ENCODE data around the gene AGMO.

- TF ChIP-seq, protein P1, sequence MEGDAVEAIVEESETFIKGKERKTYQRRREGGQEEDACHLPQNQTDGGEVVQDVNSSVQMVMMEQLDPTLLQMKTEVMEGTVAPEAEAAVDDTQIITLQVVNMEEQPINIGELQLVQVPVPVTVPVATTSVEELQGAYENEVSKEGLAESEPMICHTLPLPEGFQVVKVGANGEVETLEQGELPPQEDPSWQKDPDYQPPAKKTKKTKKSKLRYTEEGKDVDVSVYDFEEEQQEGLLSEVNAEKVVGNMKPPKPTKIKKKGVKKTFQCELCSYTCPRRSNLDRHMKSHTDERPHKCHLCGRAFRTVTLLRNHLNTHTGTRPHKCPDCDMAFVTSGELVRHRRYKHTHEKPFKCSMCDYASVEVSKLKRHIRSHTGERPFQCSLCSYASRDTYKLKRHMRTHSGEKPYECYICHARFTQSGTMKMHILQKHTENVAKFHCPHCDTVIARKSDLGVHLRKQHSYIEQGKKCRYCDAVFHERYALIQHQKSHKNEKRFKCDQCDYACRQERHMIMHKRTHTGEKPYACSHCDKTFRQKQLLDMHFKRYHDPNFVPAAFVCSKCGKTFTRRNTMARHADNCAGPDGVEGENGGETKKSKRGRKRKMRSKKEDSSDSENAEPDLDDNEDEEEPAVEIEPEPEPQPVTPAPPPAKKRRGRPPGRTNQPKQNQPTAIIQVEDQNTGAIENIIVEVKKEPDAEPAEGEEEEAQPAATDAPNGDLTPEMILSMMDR (conservative IDR thresholded peaks at IDR 0.05), result no peak
- no peak for TF ChIP-seq ZFX (IDR thresholded peaks at IDR 0.05)
Observed at GRCh38 chr7:15334536-15335263, 227.1 kb downstream of the AGMO start.
